ENCODE results near the gene HSD17B1. TPM values are rescaled to one million over a fixed set of nuclear protein-coding genes. Genes with fewer than 3 reads are reported as not detected.

HSD17B1 gene
- total RNA-seq, 4 donors from 2014 or later = 0.35 to 3.1 TPM; not detected in 2

- Histone ChIP-seq H3K9me3 (no peaks in the 10 kb centered on the region), H3K4me1 (peaks cover 11 to 18% of the 10 kb centered on the region in 2 donors), H3K27ac (peak within 1 kb of the TSS; percentile 86 to 91), H3K36me3 (no peaks in the 10 kb centered on the region), H3K27me3 (no peaks in the 10 kb centered on the region), H3K4me3 (peak within 1 kb of the TSS; percentile 82 to 84)
- intact Hi-C loops (cut with DNase I; ENCODE audit: low total_unique reads) = no loop called here
- TF ChIP-seq POLR2A (IDR thresholded peaks at IDR 0.05) (peak; percentile 41 to 62), CTCF (IDR thresholded peaks at IDR 0.05) (no peak)
- peak; percentile 92 to 94 for DNase-seq
These were observed 14.3 kb downstream of the HSD17B1 start, which contains the start of gene MLX for GRCh38 chr17:42566883-42567573. Gene MLX, plus strand, starts transcription at chr17:42567100. Its CDS starts 25 bp downstream, at chr17:42567125.

GRCh38 chr17:42568341-42569111 is 15.8 kb downstream of the HSD17B1 start:
- intact Hi-C loops (cut with DNase I; ENCODE audit: low total_unique reads) = no loop called here
- TF ChIP-seq POLR2A (IDR thresholded peaks at IDR 0.05) = no peak
- TF ChIP-seq CTCF (IDR thresholded peaks at IDR 0.05) = no peak
- no peak for DNase-seq
- Histone ChIP-seq H3K4me1 (peaks cover 3 to 10% of the 10 kb centered on the region in 2 donors), H3K36me3 (no peaks in the 10 kb centered on the region), H3K4me3 (no peak overlapping the region), H3K9me3 (no peaks in the 10 kb centered on the region), H3K27me3 (no peaks in the 10 kb centered on the region), H3K27ac (no peak overlapping the region)

- intact Hi-C loops (cut with DNase I; ENCODE audit: low total_unique reads) = loop anchor here (10.0 kb wide), 1 partner anchor 103 kb away; the partner anchor contains the start of gene PLEKHH3
- DNase-seq = no peak
- Histone ChIP-seq H3K9me3 (no peaks in the 10 kb centered on the region), H3K36me3 (no peaks in the 10 kb centered on the region), H3K27ac (no peak overlapping the region), H3K4me1 (no peaks in the 10 kb centered on the region), H3K4me3 (no peak overlapping the region), H3K27me3 (no peaks in the 10 kb centered on the region)
- TF ChIP-seq POLR2A (IDR thresholded peaks at IDR 0.05) = no peak
- no peak for TF ChIP-seq CTCF (IDR thresholded peaks at IDR 0.05)
These were observed 18.9 kb downstream of the HSD17B1 start for GRCh38 chr17:42571435-42572225.

- intact Hi-C loops (cut with DNase I; ENCODE audit: low total_unique reads) = loop anchor here (10.0 kb wide), 1 partner anchor 102 kb away; the partner anchor contains the start of gene PLEKHH3
- no peak for DNase-seq
- Histone ChIP-seq H3K9me3 (no peaks in the 10 kb centered on the region), H3K27ac (no peak overlapping the region), H3K27me3 (no peaks in the 10 kb centered on the region), H3K36me3 (no peaks in the 10 kb centered on the region), H3K4me3 (no peak overlapping the region), H3K4me1 (peaks cover 0 to 8% of the 10 kb centered on the region in 2 donors)
- no peak for TF ChIP-seq POLR2A (IDR thresholded peaks at IDR 0.05)
- no peak for TF ChIP-seq CTCF (IDR thresholded peaks at IDR 0.05)
These were observed 20.4 kb downstream of the HSD17B1 start for GRCh38 chr17:42573095-42573494.

Measured in uterus (tissue), 4 donors.